ENCODE measurements around the gene TIFAB. TPM values are rescaled to one million over a fixed set of nuclear protein-coding genes. Genes with fewer than 3 reads are reported as not detected.
"Not testable (repeated sequence)": the region's sequence is repeated elsewhere in the genome, so short reads cannot be mapped to it uniquely, and the experiment has no call there.

The TIFAB gene, protein sequence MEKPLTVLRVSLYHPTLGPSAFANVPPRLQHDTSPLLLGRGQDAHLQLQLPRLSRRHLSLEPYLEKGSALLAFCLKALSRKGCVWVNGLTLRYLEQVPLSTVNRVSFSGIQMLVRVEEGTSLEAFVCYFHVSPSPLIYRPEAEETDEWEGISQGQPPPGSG
- total RNA-seq, result not detected

DNA sequence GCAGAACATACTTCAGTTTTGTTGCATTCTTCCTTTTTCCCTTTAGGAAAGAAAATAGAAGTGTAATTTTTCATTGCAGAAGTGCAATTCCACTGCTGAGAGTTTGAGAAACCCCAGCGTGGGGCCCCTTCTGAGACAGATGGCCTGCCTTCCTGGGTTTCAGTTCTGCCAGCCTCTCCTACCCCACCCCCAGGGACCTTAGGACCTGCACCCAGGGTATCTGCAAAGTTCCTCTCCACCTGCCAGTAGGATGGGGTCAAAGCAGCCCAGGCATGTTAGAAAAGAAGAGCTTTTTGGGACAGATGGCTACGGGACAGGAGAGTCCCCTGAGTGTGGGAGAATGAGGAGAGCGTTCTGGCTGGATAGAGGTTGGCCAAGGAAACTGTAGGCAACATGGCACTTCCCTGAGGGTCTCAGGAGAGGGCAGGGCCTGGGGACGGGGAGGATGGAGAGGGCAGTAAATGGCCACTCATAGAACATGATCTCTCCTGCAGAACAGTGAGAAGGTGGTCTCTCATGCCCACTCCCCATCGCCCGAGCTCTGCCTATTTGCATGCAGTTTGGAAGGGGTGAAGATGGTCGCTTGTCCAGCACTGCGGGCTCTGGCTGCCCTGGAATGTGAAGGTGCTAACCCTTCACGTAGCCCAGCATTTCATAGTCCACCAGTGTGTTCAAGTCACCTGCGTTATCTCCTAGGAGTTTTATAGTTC, at the start of gene TIFAB:
Gene TIFAB, minus strand, starts transcription at position 31 of the 710 bp plus-strand sequence. CDS start 2,412 bp downstream, outside the sequence.
- no peak for DNase-seq

DNA sequence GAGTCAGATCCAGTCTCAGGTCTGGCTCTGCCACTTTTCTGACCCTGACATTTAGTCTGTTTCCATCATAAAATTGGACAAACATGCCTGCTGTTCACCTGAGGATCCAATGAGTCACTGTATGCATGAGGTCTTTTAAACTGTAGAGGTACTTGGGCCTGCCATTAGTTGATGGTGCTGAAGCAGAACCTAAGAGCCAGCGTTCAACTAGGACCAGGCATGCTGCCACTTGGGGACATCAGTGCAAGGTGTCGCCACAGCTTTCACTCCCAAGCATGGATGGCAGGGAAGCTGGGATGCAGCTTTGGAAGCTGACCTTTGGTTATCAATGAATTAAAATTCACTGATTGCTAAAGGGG, 46.5 kb upstream of the TIFAB start:
- DNase-seq, result no peak

DNA sequence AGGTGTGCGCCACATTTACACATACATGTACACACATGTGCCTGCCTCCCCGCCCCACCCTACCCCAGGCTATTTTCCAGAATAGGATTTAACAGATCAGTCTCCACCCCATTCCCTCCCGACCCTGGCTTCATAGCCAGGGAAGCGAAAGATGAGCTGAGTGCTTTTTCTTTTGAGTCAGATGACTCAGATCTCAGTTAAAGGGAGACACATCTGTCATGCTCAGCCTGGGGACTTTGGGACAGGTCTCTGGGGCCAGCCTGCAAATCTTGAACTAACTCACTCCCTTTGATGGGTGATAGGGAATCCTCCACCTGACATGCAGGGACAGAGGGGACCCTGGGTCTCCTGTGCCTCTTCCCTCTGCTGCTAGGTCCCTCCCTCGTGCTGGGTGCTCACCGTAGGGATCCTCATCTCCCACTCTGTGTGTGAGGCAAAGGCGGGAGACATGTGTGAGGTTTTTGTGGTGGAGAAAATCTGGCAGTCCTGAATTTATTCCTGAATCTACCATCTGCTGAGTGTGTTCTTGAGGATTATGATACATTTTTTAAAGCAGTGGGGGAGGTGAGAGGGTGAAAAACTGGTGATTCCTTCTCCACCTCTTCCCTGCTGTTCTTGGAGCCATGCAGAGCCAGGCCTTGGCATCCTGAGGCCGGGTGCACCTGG, 46.0 kb upstream of the TIFAB start:
- DNase-seq, result peak; percentile 39

DNA sequence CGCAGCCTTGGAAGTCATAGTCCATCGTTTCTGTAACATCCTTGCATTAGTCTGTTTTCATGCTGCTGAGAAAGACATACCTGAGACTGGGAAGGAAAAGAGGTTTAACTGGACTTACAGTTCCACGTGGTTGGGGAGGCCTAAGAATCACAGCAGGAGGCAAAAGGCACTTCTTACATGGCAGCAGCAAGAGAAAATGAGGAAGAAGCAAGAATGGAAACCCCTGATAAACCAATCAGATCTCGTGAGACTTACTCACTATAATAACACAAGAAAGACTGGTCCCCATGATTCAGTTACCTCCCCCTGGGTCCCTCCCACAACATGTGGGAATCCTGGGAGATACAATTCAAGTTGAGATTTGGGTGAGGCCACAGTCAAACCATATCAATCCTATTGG, 43.4 kb upstream of the TIFAB start:
- DNase-seq, result not testable (repeated sequence)

DNA sequence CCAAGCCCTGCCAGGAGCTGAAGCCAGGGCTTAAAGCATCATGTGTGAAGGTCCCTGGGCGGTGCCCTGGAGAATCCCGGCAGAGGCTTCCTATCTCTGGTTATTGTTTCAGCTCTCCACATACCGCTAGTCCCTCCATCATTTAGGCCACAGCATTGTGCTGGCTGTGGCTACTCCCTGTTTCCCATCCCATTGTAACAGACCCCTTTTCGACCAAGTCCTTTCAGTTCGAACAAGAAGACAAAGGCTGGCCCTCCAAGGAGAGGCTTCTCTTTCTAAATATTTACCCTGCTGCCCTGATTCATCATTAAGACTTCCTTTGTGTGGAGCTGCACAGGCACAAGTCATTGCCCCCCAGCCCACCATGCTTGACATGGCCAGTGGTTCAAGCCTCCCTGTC, 42.0 kb upstream of the TIFAB start:
- no peak for DNase-seq

DNA sequence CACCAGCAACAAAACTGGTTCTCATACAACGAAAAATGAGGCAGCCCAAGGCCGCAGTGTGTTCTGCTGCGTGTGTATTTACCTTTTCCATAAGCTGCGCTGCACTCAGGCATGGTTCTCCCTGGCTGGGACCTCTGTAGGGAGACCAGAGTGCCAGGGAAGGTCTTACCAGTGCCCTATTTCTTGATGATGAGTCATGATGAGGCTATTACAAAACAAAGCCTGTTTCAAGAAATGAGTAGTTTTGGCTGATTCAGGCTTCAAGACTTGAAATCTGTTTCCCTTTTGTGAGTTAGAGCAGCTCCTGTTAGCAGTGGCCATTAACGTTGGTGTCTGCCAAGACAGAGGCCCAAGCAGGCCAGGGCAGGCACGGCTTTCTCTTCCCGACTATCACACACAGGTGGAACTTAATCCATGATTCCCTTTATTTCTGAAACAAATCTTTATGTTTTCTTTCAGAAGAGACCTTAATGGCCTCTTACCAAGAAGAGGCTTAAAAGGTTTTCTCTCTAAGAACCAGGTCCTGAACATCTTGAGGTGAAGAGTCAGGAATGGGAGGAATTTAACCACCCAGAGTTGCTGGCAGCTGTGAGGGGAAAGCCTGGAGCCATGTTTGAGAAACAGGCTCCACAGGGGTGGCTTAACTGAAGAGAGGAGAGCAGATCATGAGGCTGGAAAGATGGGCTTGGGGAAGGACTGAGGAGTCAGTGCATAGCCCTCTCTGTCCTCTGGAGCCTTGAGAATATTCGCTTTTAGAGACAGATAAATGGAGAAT, 41.4 kb upstream of the TIFAB start:
- DNase-seq, result no peak

DNA sequence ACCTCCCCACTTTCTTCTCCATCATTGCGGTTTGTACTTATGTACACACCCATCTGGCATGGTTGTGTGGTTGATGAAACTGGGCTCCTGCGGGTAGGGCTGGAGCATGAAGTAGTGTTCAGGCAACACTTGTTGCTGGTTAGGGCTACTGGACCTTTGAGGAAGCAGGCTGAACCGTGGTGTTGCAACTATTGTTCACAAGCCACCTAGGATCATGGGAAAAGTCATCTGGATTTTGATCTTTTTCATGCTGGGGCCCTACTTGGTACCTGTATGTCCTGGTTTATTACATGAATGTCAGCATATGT, 40.1 kb upstream of the TIFAB start:
- DNase-seq, result no peak

DNA sequence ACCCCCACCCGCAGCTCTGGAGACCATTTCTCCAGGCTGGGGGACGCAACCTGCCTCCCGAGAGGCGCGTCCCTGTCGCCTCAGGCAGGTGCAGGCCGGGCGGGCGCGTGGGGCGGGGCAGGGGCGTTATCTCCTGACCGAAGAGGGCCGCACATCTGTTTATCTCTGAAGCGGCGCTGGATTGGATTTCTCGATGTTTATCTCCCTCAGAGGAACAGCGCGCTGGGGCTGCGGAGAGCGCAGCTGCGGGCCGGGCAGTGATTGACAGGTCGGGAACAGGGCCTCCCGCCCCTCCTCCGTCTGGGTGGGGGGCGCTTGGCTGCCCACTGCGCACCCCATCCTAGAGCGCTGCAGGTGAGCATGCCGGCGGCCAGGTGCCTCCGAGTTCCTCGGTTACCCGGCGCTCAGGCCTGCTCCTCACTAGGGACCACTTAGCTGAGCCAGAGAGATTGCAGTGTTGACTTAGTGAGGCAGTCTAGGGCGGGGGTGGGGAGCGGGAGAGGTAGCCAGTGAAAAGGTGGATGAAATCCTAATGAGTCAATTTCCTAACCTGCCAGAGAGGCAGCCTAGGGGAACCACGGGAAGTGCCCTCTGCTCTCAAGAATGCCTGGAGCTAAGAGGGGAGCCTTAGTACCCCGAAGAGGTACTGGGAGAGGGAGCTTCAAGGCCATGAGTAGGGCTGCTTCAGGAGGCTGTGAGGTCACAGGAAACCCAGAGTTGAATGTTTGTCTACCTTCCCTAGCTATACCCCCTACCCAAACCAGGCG, 39.6 kb upstream of the TIFAB start:
- no peak for DNase-seq

DNA sequence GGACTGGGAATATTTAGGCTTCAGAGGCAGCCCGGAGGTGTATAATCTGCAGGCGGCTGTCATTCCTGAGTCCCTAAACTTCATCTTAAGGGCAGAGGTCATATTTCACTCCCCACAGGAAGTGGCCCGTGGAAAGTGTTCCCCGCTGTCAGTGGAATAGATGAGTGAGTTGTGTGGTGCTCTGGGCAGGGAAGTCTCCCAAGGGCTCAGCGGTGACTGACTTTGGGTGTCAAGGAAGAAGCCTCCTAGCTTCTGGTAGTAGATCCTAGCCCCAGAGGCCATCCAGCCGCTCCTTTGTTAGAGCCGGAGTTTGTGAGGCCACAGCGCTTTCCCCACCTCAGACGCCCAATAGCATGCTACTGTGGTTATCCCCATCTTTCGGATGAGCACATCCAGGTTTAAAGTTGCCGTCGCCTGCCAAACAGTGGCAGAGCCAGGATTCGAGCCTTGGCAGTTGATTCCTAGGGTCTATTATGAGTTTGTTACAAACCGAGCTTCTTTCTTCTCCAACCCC, 38.9 kb upstream of the TIFAB start:
- DNase-seq, result no peak

DNA sequence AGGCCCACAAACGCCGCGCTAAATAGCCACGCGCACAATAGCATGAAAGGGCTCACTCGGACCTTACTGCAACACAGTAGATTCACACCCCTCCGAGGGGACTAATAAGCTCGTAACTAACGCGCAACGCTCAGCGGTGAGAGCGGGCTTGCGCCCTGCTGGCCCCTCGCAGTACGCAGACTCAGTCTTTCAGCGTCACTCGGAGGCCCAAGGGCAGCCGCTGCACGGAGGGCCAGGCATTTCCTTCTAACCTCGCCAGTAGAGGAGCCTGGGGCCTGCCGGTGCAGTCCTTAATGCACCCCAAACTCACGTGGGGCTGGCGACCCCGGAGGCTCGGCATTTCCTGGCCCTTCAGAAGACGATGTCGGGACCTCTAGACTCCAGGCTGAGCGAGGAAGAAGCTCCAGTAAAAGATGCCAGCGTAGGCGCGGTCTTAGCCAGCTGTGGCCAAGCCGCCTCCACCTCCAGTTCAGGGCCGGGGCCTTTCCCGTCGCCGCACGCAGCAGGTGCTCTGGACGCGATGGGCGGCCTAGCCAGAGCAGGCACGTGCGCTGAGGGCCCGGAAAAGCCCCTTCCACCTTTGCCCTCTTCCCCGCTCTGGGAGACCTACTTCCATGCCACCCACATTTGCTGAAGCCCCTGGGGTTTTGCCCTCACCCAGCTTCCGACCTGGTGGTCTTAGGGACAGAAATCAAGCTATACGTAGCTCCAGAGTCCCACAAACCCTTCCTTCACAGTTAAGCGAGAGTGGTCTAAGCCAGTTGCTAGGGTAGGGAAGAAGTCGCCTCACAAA, 38.3 kb upstream of the TIFAB start:
- no peak for DNase-seq

DNA sequence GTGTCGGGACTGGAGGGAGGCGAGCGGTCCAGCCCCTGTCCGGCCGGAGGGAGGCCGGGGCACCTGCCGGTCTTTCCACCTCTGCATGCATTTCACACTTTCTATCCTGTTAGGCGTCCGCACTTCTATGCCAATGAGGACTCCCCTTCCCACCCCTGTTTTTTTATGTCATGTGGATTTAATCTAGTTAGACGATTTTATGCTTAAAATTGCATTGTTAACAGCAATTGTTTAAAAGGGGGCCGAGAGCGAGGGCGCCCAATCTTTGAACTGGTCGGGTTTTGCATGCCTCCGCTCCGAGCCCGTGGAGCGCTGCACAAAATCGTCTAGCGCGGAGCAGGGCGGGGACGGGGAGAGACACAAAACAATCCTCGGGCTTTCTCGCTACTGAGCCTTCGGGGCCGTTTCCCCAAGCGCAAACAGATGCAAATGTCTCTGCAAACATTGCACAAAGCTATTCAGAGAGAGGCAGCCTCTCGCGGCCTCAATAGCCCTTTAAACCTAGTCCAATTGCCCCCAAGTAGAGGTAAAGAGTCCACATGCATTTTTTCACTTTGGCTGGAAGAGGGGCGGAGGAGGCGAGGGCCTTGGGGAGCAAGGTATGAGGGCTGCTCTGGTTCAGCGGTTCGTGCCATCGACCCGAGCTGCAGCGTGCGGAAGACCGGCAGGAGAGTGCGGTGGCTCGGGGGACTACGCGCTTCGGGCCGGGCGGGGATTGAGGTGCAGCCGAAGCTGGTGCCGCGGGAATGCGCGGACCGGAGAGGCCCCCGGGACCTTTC, 37.5 kb upstream of the TIFAB start:
- no peak for DNase-seq

DNA sequence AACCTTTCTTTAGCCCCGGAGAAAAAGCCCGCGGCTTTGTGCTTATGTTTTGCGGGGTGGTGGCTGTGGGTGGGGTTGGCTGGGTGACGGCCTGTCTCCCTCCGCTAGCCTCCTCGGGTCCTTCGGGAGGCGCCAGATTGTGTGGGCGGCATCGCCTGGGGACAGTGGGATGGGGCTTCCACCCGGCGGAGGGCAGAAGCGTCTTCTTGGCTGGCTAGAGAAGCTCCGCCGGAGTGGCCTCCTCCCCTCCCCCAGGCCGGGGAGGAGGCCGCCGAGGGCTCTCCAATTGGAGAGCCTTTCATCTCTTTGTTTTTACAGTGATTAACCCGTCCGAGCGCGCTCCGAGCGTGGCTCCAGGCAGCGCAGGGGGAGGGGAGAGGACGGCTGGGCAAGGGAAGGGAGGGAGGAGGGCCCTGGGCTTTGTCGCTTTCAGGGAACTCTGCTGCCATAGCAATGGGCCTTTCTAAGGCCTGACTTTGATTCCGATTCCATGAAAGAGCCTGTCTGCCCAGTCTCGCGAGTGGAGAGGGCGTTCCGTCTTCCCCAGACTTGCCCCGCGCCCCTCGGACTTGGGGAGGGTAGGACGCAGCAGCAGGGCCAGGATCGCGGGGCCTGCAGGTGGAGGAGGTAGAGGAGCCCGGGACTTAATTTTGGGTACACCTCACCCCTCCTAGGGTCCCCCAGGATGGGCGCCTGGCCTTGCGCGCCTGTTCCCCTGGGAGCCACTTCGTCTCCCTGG, 36.7 kb upstream of the TIFAB start:
- peak; percentile 21 for DNase-seq

DNA sequence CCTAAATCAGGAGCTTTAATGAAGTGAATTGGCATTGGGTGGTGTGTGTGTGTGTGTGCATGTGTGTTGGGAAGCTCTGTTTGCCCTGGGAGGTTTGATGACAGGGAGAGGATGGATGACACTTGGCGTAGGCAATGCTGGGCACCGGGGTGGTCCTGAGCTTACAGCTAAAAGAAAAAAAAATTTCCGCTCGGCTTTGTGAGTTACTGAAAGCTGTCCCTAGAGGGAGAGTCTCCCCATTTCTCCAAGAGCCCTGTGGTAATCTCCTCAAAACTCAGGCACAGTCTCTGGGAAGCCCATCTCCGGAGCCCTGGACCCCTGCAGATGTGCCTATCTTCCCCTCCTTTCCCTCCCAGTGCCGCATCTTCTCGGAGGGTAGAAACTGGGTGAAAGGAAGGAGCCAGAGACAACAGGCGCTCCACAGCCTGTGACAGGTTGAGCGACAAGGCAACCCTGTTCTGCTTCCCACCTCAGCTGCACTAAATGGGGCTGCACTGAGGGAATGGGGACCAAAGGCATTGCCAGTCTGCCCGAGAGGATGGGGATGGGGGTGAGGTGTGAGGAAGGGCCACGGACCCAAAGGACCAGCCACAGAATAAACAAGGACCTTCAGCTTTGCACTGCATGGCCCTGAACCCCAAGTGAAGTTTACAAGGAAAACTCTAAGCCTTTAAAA, 35.8 kb upstream of the TIFAB start:
- no peak for DNase-seq

DNA sequence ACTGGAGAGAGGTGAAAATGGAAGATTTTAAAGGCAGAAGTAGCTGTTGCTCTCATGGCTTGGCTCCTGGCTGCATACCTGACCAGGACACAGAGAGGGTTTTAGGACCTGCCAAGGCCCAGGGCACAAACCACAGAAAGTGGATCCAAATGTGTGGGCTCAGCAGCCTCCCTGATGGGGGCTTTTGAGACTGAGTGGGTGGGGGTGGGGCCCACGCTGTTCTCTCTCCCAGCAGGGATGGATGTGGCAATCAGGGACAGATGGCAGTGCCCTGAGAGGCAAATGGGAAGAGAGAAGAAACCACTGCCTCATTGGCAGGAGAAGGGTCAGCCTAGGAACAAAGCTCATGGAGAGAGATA, 34.9 kb upstream of the TIFAB start:
- no peak for DNase-seq

DNA sequence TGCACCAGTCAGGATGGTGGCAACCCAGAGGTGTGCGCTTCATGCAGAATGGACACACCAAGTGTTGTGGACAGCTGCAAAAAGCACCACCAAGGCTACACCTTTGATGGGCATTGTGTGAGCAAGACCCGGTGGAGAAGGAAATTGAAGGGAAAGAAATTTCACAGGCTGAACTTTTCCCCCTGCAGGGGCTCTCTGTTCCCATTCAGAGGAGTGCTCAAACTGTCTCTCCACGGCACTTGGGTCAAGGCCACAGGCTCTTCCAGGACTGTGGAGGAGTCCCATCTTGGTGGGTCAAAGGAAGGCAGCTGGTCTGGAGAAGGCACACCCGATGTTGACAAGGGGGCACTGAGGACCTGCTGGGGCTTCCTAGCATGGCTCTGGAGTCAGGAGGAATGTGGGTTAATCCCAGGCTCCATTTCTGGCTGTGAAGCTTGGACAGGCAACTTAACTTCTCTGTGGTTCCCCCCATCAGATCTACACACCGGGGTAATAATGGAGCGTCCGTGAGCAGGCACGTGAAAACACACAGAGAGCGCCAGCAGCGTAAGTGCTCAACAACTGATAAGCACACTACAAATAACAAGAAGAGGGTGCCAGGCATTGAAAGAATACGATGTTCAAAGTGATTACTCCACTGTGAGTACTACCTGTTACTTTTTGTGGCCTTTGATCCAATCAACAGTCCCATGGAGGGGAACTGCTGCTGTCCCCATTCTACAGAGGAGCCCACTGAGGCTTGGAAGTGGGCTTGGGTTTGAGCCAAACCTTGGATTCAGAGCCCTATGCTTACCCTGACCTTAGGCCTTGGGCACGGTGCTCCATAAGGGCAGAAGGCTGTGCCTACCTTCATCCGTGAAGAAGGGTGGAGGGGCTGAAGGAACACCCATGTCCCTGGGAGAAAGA, 34.2 kb upstream of the TIFAB start:
- no peak for DNase-seq

DNA sequence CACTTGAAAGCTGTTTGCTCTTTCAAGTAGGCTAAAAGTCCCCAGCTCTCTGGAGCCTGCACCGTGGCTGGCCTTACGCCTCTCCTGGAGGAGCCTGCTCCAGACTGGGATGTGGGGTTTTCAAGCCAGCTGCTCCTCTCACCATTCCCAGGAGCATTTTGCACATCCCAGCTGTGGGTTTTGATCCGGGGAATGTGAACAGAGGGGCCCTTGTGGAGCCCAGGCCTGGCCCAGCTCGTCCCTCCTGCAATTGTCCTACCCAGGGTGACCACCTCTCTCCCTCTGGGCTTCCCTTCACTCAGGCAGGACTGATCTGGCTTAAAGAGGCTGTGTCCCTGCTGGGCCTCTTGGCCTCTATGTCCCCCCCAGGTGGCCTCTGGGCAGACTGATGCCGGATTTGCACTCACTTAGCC, 32.5 kb upstream of the TIFAB start:
- DNase-seq, result no peak

DNA sequence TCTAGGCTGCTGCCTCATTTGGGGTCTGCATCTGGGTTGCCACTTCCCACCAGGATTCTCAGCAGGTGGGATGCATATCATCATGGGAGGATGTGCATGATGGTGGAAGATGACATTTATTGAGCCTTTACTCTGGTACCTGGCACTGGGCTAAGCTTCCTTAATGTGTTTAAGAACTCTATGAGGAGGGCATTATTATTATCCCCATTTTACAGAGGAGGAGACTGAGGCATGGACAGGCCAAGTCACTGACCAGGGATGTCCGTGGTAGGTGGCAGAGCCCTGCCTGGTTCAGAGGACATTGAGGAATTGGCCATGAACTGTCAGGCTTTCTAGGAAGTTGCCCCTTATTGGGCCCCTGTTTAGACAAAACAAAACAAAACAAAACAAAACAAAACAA, 31.1 kb upstream of the TIFAB start:
- no peak for DNase-seq

DNA sequence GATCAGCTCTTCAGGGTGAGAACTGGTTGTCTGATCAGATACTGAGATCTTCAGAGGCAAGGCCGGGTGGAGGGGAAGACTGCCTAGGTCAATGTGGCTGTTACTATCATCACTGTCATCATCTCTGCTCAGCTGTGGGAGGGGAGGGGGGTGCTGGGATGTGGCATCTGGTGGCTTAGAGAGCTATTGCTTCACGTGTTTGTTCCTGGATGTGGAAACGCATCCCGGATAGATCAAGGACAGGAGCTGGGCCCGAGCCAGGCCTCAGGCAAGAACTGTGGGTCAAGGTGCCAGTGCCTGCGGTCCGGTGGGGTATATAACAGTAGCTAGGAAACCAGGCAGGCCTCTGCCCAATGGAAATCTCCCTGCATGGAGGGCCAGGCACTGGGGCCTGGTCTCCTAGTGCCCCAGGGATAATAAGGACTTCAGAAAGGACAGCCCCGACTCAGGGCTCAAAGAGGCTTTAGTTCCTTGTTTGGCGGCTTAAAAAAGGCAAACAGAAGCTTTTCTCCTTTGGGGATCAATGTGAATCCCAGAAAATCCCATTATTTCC, 30.3 kb upstream of the TIFAB start:
- DNase-seq, result no peak

All from occipital lobe (tissue), 2 donors.